IMR-90 (cell line): Measurements from ENCODE around the gene PHC2. TPM values are rescaled to one million over a fixed set of nuclear protein-coding genes. Genes with fewer than 3 reads are reported as not detected.
A peak's percentile ranks its signal among the peaks of the same experiment; 100 is the strongest.

Experiments
- ATAC-seq: fragments of 200-7000 bp; cut with Tn5 transposase; 2 replicates; pipeline ENCODE4 v1.9.1; 2020; ENCODE audit warnings: low read depth, mild to moderate bottlenecking, moderate library complexity
- BruUV-seq: library from RNA; stranded (reverse); fragments of 400-500 nt; replicated peaks from 2 replicates; lab custom pipeline; 2021; lab: Mats Ljungman, UMichigan
- CTCF ChIA-PET: fragments of 300-600 bp; formaldehyde crosslinking; extraction: SDS; loops from one replicate; lab custom pipeline; 2021; ENCODE audit warnings: antibody characterized with exemption; lab: Yijun Ruan, JAX
- POLR2A ChIA-PET: fragments of 300-600 bp; sonication (Branson Sonifier 250); formaldehyde crosslinking; loops from one replicate; lab custom pipeline; 2022; ENCODE audit warnings: antibody characterized with exemption; ENCODE audit not compliant: unreplicated experiment; lab: Charles Lee
- DNase-seq: peaks from one replicate; pipeline ENCODE4 v3.0.0; 2013
- H2AFZ ChIP-seq: replicated peaks from 2 replicates; pipeline ENCODE3; 2013; ENCODE audit warnings: low read length, mild to moderate bottlenecking; ENCODE audit not compliant: poor library complexity
- H2AK5ac ChIP-seq: 2 replicates; pipeline ENCODE4 v1.6.1; 2013; ENCODE audit warnings: low read depth, low read length, inconsistent platforms
- H2AK9ac ChIP-seq: replicated peaks from 2 replicates; pipeline ENCODE3; 2013; ENCODE audit warnings: mild to moderate bottlenecking, low read depth, low read length, moderate library complexity; ENCODE audit not compliant: poor library complexity
- H2BK120ac ChIP-seq: 2 replicates; pipeline ENCODE4 v1.6.1; 2013; ENCODE audit warnings: low read depth, low read length, inconsistent platforms
- H2BK15ac ChIP-seq: 3 replicates; pipeline ENCODE4 v1.6.1; 2013; ENCODE audit warnings: low read depth, low read length, inconsistent platforms
- H2BK20ac ChIP-seq: 2 replicates; pipeline ENCODE4 v1.6.1; 2013; ENCODE audit warnings: low read depth, mild to moderate bottlenecking, inconsistent platforms, low read length, moderate library complexity
- H2BK5ac ChIP-seq: 2 replicates; pipeline ENCODE4 v1.6.1; 2013; ENCODE audit warnings: mild to moderate bottlenecking, low read depth, low read length, inconsistent platforms; ENCODE audit not compliant: poor library complexity, severe bottlenecking
- H3K14ac ChIP-seq: replicated peaks from 2 replicates; pipeline ENCODE4 v1.6.1; 2013; ENCODE audit warnings: low read depth, low read length, inconsistent platforms
- H3K18ac ChIP-seq: 2 replicates; pipeline ENCODE4 v1.6.1; 2013; ENCODE audit warnings: low read depth, low read length, control low read depth
- H3K23ac ChIP-seq: 2 replicates; pipeline ENCODE4 v1.6.1; 2013; ENCODE audit warnings: low read depth, low read length, inconsistent platforms
- H3K27ac ChIP-seq: 2 replicates; pipeline ENCODE4 v1.5.1; 2013; ENCODE audit warnings: mild to moderate bottlenecking, control low read depth, low read length; ENCODE audit not compliant: insufficient read depth
- H3K27me3 ChIP-seq: 2 replicates; pipeline ENCODE4 v1.6.1; 2013; ENCODE audit warnings: low read length; ENCODE audit not compliant: control insufficient read depth, insufficient read depth
- H3K36me3 ChIP-seq: 2 replicates; pipeline ENCODE4 v1.6.1; 2013; ENCODE audit warnings: low read length, mixed read lengths; ENCODE audit not compliant: control insufficient read depth, insufficient read depth
- H3K4ac ChIP-seq: 2 replicates; pipeline ENCODE4 v1.6.1; 2013; ENCODE audit warnings: low read depth, low read length, inconsistent platforms
- H3K4me1 ChIP-seq: 2 replicates; pipeline ENCODE4 v1.6.1; 2013; ENCODE audit warnings: low read length, mixed read lengths; ENCODE audit not compliant: control insufficient read depth, insufficient read depth
- H3K4me2 ChIP-seq: 2 replicates; pipeline ENCODE4 v1.6.1; 2013; ENCODE audit warnings: low read depth, mild to moderate bottlenecking, control low read depth, low read length, moderate library complexity
- H3K4me3 ChIP-seq: 2 replicates; pipeline ENCODE4 v1.5.1; 2013; ENCODE audit warnings: low read depth, mild to moderate bottlenecking, control low read depth, low read length, moderate library complexity; ENCODE audit not compliant: insufficient read depth
- H3K56ac ChIP-seq: 2 replicates; pipeline ENCODE4 v1.6.1; 2013; ENCODE audit warnings: low read length, inconsistent platforms; ENCODE audit not compliant: insufficient read depth; ENCODE audit errors: extremely low read depth
- H3K79me1 ChIP-seq, 2 experiments: 2 replicates each; pipeline ENCODE4 v1.6.1; 2013; ENCODE audit warnings: low read length in 2 of 2, inconsistent platforms in 1 of 2, low read depth in 1 of 2
- H3K9ac ChIP-seq: 2 replicates; pipeline ENCODE4 v1.6.1; 2013; ENCODE audit warnings: low read depth, low read length, control low read depth
- H3K9me1 ChIP-seq: 2 replicates; pipeline ENCODE4 v1.6.1; 2013; ENCODE audit warnings: low read length, inconsistent platforms; ENCODE audit not compliant: insufficient read depth
- H3K9me3 ChIP-seq: 2 replicates; pipeline ENCODE4 v1.6.1; 2013; ENCODE audit warnings: low read length; ENCODE audit not compliant: control insufficient read depth, insufficient read depth
- H4K20me1 ChIP-seq: 2 replicates; pipeline ENCODE4 v1.6.1; 2013; ENCODE audit warnings: low read length, inconsistent platforms; ENCODE audit not compliant: insufficient read depth
- H4K5ac ChIP-seq: 2 replicates; pipeline ENCODE4 v1.6.1; 2013; ENCODE audit warnings: mild to moderate bottlenecking, low read depth, low read length, control low read depth
- H4K8ac ChIP-seq, 2 experiments: 2 replicates each; pipeline ENCODE4 v1.6.1; 2013; ENCODE audit warnings: low read depth in 2 of 2, low read length in 2 of 2, control low read depth in 1 of 2, inconsistent platforms in 1 of 2
- H4K91ac ChIP-seq: 2 replicates; pipeline ENCODE4 v1.6.1; 2013; ENCODE audit warnings: low read depth, low read length, inconsistent platforms; ENCODE audit not compliant: insufficient read depth
- CHD1 ChIP-seq: IDR thresholded peaks from 2 replicates; pipeline ENCODE4 v1.6.1; 2012; ENCODE audit warnings: low read depth, low read length, improper control_type of control experiment
- POLR2A ChIP-seq: IDR thresholded peaks from 2 replicates; pipeline ENCODE4 v1.6.1; 2012; ENCODE audit warnings: mild to moderate bottlenecking, low read depth, low read length
- WGBS, 2 experiments: methylation state at CpG; one replicate each; pipeline versions ENCODE4 v1.1.5 to v1.1.7; 2013; ENCODE audit warnings: missing lambda C conversion rate in 2 of 2; ENCODE audit not compliant: insufficient read length in 1 of 2; ENCODE audit errors: extremely low coverage in 2 of 2; 5-methylcytosine and 5-hydroxymethylcytosine counted together
- dilution Hi-C: fragments of 300-500 bp; cut with HindIII; formaldehyde crosslinking; loops from one replicate; pipeline ENCODE4 v1.14.3; 2018; ENCODE audit warnings: low sequenced_read_pairs; ENCODE audit not compliant: unreplicated experiment
- in situ Hi-C: fragments of 300-500 bp; cut with MboI; formaldehyde crosslinking; loops from 3 replicates; pipeline ENCODE4 v1.14.3; 2019; ENCODE audit warnings: low sequenced_read_pairs, inconsistent platforms, mixed read lengths
- intact Hi-C: fragments of 100-400 bp; cut with micrococcal nuclease; formaldehyde crosslinking; loops from 2 replicates; pipeline ENCODE4 v1.10.0; 2022
- polyA plus RNA-seq, 3 experiments: library from polyadenylated mRNA; depleted of rRNA; stranded (reverse); fragments of >200 nt; gene quantifications; 2 replicates each; pipeline ENCODE4 v1.2.3, GENCODE V29; 2012; ENCODE audit warnings: low replicate concordance in 1 of 3
- total RNA-seq: library from RNA; depleted of rRNA; stranded (reverse); fragments of >200 nt; gene quantifications from 2 replicates; pipeline ENCODE4 v1.2.3, GENCODE V29; 2012

PHC2 gene
- total and polyA plus RNA-seq, 2 of the 4 experiments (the other 2 are of a cell fraction), result 46.4 to 98.1 TPM

DNA sequence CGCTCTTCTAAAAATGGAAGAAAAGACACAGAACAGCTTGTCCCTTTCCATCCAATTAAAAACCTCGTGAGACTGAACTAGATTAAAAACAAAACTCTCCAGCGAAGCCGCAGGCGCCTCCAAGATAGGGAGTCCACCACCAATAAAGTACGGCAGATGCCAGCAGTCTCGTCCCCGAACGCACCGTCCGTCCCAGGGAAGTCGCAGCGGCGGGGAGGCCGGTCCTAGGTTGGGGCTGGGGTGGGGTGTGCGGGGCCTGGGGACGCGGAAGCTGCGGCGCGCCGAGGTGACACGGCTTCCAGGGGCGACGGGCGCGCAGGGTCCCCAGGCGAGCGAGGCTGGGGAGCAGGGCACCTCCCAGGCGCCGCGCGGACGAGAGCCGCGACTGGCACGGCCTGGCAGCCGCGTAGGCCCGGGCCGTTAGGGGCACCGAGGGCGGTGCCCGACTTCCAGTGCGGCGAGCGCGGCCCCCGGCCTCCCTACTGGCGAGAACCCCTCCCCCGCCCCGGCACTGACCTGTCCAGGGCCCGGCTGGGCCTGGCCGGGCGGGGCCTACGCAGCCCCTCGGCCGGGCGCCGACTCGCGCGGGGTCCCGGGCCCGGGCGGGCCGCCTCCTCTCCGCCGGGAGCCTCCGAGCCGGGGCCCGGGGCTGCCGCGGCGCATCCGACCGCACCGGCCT, 81.7 kb downstream of the PHC2 start:
- peak overlapping the region; percentile 79; the same call in 1 of the 2 replicates for H2AK5ac ChIP-seq
- WGBS, 2 experiments, result 0% methylated on average over 45 of the region's 78 CpGs; no CpG with 5 or more reads in 1 of the 2 experiments
- H2BK15ac ChIP-seq, result peak overlapping the region; percentile 76; the same call in 1 of the 3 replicates
- no peaks in the 10 kb centered on the region for H3K27me3 ChIP-seq
- peak overlapping the region; percentile 95 for H3K56ac ChIP-seq
- H3K36me3 ChIP-seq, result peaks cover 8% of the 10 kb centered on the region
- H3K4me2 ChIP-seq, result peak overlapping the region; percentile 95; the same call in 1 of the 2 replicates
- dilution Hi-C loops, result no loop called here
- H4K20me1 ChIP-seq, result peaks cover 33% of the 10 kb centered on the region
- peak overlapping the region; percentile 99 for H2BK5ac ChIP-seq
- H3K9me3 ChIP-seq, result no peaks in the 10 kb centered on the region
- peak overlapping the region; percentile 99 for H3K4ac ChIP-seq
- H3K4me3 ChIP-seq, result peak overlapping the region; percentile 98
- H3K79me1 ChIP-seq, result peaks cover 6 to 28% of the 10 kb centered on the region in 2 experiments
- peaks cover 13% of the 10 kb centered on the region for H3K4me1 ChIP-seq
- H3K18ac ChIP-seq, result peak overlapping the region; percentile 93
- peak overlapping the region; percentile 99 for H3K14ac ChIP-seq
- H3K23ac ChIP-seq, result peak overlapping the region; percentile 100
- H4K5ac ChIP-seq, result peak overlapping the region; percentile 93
- peak overlapping the region; percentile 95 for H3K27ac ChIP-seq
- POLR2A ChIA-PET, result interaction anchor here (0.6 kb wide), 2 partner anchors 28 to 41 kb away, joined by 6 to 15 read pairs; no protein-coding TSS in a partner anchor
- H2AK9ac ChIP-seq, result peak overlapping the region; percentile 84
- peak overlapping the region; percentile 36 for H2AFZ ChIP-seq
- intact Hi-C loops, result loop anchor here (5.0 kb wide), 1 partner anchor 52 kb away; no protein-coding TSS in a partner anchor
- no TSS peak for BruUV-seq
- peak overlapping the region; percentile 65 to 97 for H4K8ac ChIP-seq
- in situ Hi-C loops, result no loop called here
- H3K9me1 ChIP-seq, result peaks cover 3% of the 10 kb centered on the region; the same call in 1 of the 2 replicates
- no peak for DNase-seq
- no peak overlapping the region for H2BK20ac ChIP-seq
- peak; percentile 40 for ATAC-seq
- CTCF ChIA-PET, result no interaction called here
- H4K91ac ChIP-seq, result peak overlapping the region; percentile 98
- peak overlapping the region; percentile 100 for H3K9ac ChIP-seq
- H2BK120ac ChIP-seq, result peak overlapping the region; percentile 81
- no peak for TF ChIP-seq POLR2A
- TF ChIP-seq CHD1, result 0 out of 2 replicates have a peak, but pooled peaks have one; percentile 2
